VCaP (cell line): Measurements from ENCODE around the gene TMEM107.
A peak's percentile ranks its signal among the peaks of the same experiment; 100 is the strongest.

Source experiments
- H3K27ac ChIP-seq: fragments of 450-650 bp; 2 replicates; pipeline ENCODE4 v1.5.1; 2017
- TF ChIP-seq, protein P1 (sequence below): fragments of 450-650 bp; conservative IDR thresholded peaks from 2 replicates; pipeline ENCODE4 v1.5.1; 2017; ENCODE audit warnings: mild to moderate bottlenecking, moderate library complexity

Gene TMEM107

GRCh38 chr17:8176197-8176940 is at the start of gene TMEM107:
TSS of gene TMEM107 (minus strand) at chr17:8176380. CDS start at chr17:8176286, 94 bp downstream.
- peak within 1 kb of the TSS; percentile 24; the same call in 1 of the 2 replicates for H3K27ac ChIP-seq
- TF ChIP-seq, protein P1, sequence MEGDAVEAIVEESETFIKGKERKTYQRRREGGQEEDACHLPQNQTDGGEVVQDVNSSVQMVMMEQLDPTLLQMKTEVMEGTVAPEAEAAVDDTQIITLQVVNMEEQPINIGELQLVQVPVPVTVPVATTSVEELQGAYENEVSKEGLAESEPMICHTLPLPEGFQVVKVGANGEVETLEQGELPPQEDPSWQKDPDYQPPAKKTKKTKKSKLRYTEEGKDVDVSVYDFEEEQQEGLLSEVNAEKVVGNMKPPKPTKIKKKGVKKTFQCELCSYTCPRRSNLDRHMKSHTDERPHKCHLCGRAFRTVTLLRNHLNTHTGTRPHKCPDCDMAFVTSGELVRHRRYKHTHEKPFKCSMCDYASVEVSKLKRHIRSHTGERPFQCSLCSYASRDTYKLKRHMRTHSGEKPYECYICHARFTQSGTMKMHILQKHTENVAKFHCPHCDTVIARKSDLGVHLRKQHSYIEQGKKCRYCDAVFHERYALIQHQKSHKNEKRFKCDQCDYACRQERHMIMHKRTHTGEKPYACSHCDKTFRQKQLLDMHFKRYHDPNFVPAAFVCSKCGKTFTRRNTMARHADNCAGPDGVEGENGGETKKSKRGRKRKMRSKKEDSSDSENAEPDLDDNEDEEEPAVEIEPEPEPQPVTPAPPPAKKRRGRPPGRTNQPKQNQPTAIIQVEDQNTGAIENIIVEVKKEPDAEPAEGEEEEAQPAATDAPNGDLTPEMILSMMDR = no peak

DNA sequence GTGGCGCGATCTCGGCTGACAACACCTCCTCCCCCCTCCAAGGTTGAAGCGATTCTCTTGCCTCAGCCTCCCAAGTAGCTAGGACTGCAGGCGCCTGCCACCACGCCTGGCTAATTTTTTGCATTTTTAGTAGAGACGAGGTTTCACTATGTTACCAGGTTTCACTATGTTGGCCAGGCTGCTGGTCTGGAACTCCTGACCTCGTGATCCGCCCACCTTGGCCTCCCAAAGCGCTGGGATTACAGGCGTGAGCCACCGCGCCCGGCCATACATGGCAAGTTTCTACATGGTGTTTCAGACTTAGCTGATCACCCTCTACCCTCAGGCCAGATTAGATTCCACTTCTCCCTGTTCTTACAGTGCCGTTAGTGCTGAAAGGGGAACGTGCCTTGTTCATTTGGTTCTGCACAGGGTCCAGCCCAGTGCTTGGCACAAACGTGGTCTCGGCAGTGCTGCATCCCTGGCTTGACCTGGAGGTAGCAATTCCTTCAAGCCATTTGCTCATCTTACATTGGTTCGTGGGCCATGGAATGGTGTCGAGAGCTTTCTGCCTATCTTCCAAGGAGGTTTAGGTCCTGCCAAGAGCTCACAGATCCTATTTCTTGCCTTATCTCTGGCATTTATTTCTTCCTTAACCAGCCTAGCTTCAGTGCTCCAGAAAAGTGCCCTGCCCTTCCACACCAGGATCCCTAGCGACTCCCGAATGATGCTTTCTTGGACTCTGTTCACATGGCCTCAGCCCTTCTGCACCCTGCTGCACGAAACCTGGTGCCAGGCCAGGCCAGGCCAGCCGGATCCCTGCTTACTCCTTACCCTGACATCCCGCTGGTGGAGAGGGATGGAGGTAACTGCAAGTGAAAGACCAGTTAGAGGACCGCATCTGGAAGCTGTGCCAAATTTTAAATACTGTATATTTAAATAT is 49.0 kb upstream of the TMEM107 start:
- H3K27ac ChIP-seq = no peak overlapping the region; the same call in 1 of the 2 replicates

GRCh38 chr17:8223356-8224126 is 47.4 kb upstream of the TMEM107 start:
- TF ChIP-seq, protein P1 = no peak
- H3K27ac ChIP-seq = peak overlapping the region; percentile 90

More for the DNA sequence above, 49.0 kb upstream of the TMEM107 start:
- TF ChIP-seq, protein P1 = no peak

DNA sequence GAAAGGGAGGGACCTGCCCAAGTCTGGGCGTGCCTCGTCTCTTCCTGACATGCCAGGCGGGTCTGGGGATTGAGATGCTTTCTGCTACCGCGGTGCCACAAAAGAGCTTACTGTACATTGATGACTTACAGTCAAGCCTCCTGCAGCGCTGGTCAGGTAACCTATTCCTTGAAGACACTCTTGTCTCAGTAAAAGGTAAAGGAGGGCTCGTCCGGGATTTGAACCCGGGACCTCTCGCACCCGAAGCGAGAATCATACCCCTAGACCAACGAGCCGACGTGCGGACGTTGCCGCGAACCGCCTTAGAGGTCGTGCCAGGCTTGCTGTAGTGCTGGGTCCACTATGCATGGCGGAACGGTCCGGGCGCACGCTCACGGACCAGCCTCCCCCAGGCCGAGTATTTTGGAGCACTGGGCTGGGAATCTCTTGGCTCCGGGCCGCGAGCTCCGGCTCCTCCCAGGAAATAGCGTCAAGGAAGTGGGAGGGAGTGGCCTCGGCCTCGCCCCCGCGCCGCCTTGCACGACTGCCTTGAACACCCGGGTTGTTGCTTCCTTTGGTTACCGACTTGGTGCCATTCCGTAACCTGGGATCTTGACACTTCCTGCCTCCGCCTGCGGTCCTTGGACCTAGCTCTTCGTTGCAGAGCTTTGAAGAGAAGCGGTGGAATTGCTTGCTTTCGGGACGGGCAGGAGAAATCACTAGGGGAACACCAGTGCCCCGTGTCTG is 46.6 kb upstream of the TMEM107 start:
- TF ChIP-seq, protein P1 = no peak

GRCh38 chr17:8222380-8222629 is 46.1 kb upstream of the TMEM107 start:
- TF ChIP-seq, protein P1 = no peak
- peak overlapping the region; percentile 90 for H3K27ac ChIP-seq

More for the DNA sequence above, 46.6 kb upstream of the TMEM107 start:
- peak overlapping the region; percentile 90 for H3K27ac ChIP-seq

- TF ChIP-seq, protein P1 = no peak
- H3K27ac ChIP-seq = peak overlapping the region; percentile 90
These were observed 45.6 kb upstream of the TMEM107 start for GRCh38 chr17:8221663-8222379.
